Measurements from ENCODE around the gene RBBP4.

DNA sequence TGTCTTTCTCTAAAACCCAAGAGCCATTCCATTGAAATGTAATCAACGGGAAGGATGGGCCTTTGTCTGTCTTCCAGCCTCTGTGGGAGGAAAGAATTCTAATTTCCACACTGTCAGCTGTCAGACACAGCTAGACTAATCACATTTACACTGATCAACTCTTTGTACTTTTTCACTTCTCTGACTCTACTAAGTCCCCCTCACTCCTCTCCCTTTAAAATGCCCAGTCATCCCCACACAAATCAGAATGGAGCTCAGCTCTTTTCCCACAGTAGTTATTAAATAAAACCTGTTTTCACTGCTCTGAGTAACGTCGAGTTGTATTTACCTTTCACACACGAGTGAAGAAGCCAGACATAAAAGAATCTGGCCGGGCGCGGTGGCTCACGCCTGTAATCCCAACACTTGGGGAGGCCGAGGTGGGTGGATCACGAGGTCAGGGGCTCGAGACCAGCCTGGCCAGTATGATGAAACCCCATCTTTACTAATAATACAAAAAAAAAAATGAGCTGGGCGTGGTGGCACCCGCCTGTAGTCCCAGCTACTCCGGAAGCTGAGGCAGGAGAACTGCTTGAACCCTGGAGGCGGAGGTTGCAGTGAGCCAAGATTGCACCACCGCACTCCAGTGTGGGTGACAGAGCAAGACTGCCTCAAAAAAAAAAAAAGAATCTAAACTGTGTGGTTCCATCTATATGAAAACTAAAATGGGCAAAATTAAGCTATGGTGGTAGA is 13.9 kb upstream of the RBBP4 start:
- TF ChIP-seq, protein P1, sequence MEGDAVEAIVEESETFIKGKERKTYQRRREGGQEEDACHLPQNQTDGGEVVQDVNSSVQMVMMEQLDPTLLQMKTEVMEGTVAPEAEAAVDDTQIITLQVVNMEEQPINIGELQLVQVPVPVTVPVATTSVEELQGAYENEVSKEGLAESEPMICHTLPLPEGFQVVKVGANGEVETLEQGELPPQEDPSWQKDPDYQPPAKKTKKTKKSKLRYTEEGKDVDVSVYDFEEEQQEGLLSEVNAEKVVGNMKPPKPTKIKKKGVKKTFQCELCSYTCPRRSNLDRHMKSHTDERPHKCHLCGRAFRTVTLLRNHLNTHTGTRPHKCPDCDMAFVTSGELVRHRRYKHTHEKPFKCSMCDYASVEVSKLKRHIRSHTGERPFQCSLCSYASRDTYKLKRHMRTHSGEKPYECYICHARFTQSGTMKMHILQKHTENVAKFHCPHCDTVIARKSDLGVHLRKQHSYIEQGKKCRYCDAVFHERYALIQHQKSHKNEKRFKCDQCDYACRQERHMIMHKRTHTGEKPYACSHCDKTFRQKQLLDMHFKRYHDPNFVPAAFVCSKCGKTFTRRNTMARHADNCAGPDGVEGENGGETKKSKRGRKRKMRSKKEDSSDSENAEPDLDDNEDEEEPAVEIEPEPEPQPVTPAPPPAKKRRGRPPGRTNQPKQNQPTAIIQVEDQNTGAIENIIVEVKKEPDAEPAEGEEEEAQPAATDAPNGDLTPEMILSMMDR (IDR thresholded peaks at IDR 0.05) = no peak
- no peak for TF ChIP-seq EP300 (IDR thresholded peaks at IDR 0.05)
